ENCODE measurements around the gene EXOSC2.

GRCh38 chr9:130731355-130731754 is 37.8 kb downstream of the EXOSC2 start:
- TF ChIP-seq CTCF (conservative IDR thresholded peaks at IDR 0.05; ENCODE audit: low read depth in 2 of 2) = no peak
- no peak for TF ChIP-seq POLR2AphosphoS5 (IDR thresholded peaks at IDR 0.05; ENCODE audit: low read depth)
- TF ChIP-seq REST (IDR thresholded peaks at IDR 0.05; ENCODE audit: unreplicated experiment) = no peak
- no peak for TF ChIP-seq STAT1 (IDR thresholded peaks at IDR 0.05; ENCODE audit: unreplicated experiment)
- no peak for TF ChIP-seq EZH2phosphoT487 (IDR thresholded peaks at IDR 0.05; ENCODE audit: unreplicated experiment)

Measured in GM23338 (cell line).